ENCODE data around the gene BLOC1S5. TPM values are rescaled to one million over a fixed set of nuclear protein-coding genes. Genes with fewer than 3 reads are reported as not detected.

The BLOC1S5 gene
- total and polyA plus RNA-seq, 2 of the 8 experiments (the other 6 are each of a cell fraction or from before 2014, with no cell fraction given), result 3.4 to 17.2 TPM

GRCh38 chr6:8060346-8060745, 3.8 kb downstream of the BLOC1S5 start:
- DNase-seq (ENCODE audit: low read depth in 1 of 2, low spot score in 2 of 2), result no peak
- Histone ChIP-seq H3K4me2 (ENCODE audit: insufficient read depth in 1 of 2, low read depth in 2 of 2, low read length in 2 of 2) (no peak overlapping the region), H2AK5ac (ENCODE audit: low read depth, low read length) (no peak overlapping the region), H3K36me3 (ENCODE audit: control insufficient read depth in 2 of 4, insufficient read depth in 4 of 4, low read length in 3 of 4) (peaks cover 0 to 23% (median 8%) of the 10 kb centered on the region in 4 experiments; a peak in 6 of 8 replicates), H4K20me1 (replicated peaks in 1 of 2; ENCODE audit: control insufficient read depth in 1 of 2, insufficient read depth in 2 of 2, low read length in 2 of 2) (no peaks in the 10 kb centered on the region), H3K14ac (ENCODE audit: insufficient read length) (no peak overlapping the region), H3K23ac (ENCODE audit: insufficient read length) (no peak overlapping the region), H2BK120ac (replicated peaks; ENCODE audit: low read depth, low read length) (no peak overlapping the region), H3K4me3 (ENCODE audit: extremely low read depth in 1 of 4, insufficient read depth in 2 of 4, low read depth in 3 of 4, low read length in 4 of 4) (no peak overlapping the region), H3K4ac (replicated peaks; ENCODE audit: insufficient read length, low read depth, low read length) (no peak overlapping the region), H4K5ac (ENCODE audit: insufficient read length, low read depth, low read length) (no peak overlapping the region), H2BK15ac (ENCODE audit: low read length) (no peak overlapping the region), H2BK12ac (ENCODE audit: low read depth, low read length) (no peak overlapping the region), H2BK5ac (ENCODE audit: low read depth, low read length) (no peak overlapping the region), H2AFZ (ENCODE audit: low read length) (no peak overlapping the region), H3K18ac (ENCODE audit: extremely low read depth, low read length) (no peak overlapping the region), H3K4me1 (replicated peaks in 1 of 4; ENCODE audit: control insufficient read depth in 3 of 4, insufficient read depth in 4 of 4, low read length in 3 of 4) (peaks cover 0 to 5% (median 4%) of the 10 kb centered on the region in 4 experiments; a peak in 4 of 7 replicates), H4K91ac (replicated peaks; ENCODE audit: insufficient read length, low read length) (no peak overlapping the region), H4K8ac (ENCODE audit: extremely low read depth, insufficient read depth, low read length) (no peak overlapping the region), H3K27ac (ENCODE audit: low read depth, low read length) (no peak overlapping the region), H3K79me2 (ENCODE audit: control insufficient read depth in 1 of 2, insufficient read depth in 2 of 2, low read length in 2 of 2) (peaks cover 0 to 6% of the 10 kb centered on the region in 2 experiments; a peak in 2 of 4 replicates), H3K9me3 (ENCODE audit: insufficient read depth in 2 of 2, low read depth in 1 of 2, low read length in 1 of 2) (no peaks in the 10 kb centered on the region), H2BK20ac (ENCODE audit: low read length) (no peak overlapping the region), H3K23me2 (ENCODE audit: low read depth, low read length) (peaks cover 2% of the 10 kb centered on the region; the same call in 1 of the 2 replicates), H3K9ac (replicated peaks in 1 of 4; ENCODE audit: extremely low read depth in 1 of 4, low read depth in 3 of 4, low read length in 3 of 4) (no peak overlapping the region), H3K79me1 (ENCODE audit: low read depth, low read length) (peaks cover 3% of the 10 kb centered on the region; the same call in 1 of the 2 replicates), H3K56ac (replicated peaks; ENCODE audit: insufficient read length, low read depth, low read length) (no peak overlapping the region), H3K27me3 (replicated peaks in 1 of 4; ENCODE audit: control insufficient read depth in 3 of 4, extremely low read depth in 1 of 4, insufficient read depth in 3 of 4, low read length in 3 of 4) (no peaks in the 10 kb centered on the region)
- no peak for TF ChIP-seq SP4 (IDR thresholded peaks at IDR 0.05; ENCODE audit: low read length)
- WGBS, 2 experiments (ENCODE audit: extremely low coverage in 1 of 2, insufficient coverage in 1 of 2, insufficient read length in 1 of 2, insufficient replicate concordance in 2 of 2, low coverage in 1 of 2, low lambda C conversion rate in 2 of 2, missing lambda C conversion rate in 1 of 2), result 95% methylated on average over 3 of the region's 3 CpGs; no CpG with 5 or more reads in 1 of the 2 experiments
- ChIA-PET POLR2A (ENCODE audit: partially characterized antibody) (no interaction called here), CTCF (ENCODE audit: partially characterized antibody) (interaction anchor here (0.9 to 1.6 kb wide), 3 partner anchors 67 to 389 kb away, joined by 3 read pairs; no protein-coding TSS in a partner anchor)
- no peak for FAIRE-seq
